Ectodermal cell (in vitro differentiated cells): Measurements from ENCODE around the gene CTDSPL.
"Not testable (repeated sequence)": the region's sequence is repeated elsewhere in the genome, so short reads cannot be mapped to it uniquely, and the experiment has no call there.

Source experiments
- H3K27ac ChIP-seq: 2 replicates; pipeline ENCODE4 v1.7.0; 2013; ENCODE audit warnings: mild to moderate bottlenecking, low read depth, low read length; ENCODE audit not compliant: insufficient read depth, poor library complexity, severe bottlenecking
- H3K27me3 ChIP-seq: 2 replicates; pipeline ENCODE4 v1.7.0; 2013; ENCODE audit warnings: mild to moderate bottlenecking, low read length; ENCODE audit not compliant: insufficient read depth, control insufficient read depth, poor library complexity, severe bottlenecking
- H3K36me3 ChIP-seq: one replicate; pipeline ENCODE4 v1.7.0; 2013; ENCODE audit warnings: low read length; ENCODE audit not compliant: control insufficient read depth, insufficient read depth
- H3K4me1 ChIP-seq: one replicate; pipeline ENCODE4 v1.7.0; 2013; ENCODE audit warnings: low read length; ENCODE audit not compliant: control insufficient read depth, insufficient read depth
- H3K4me3 ChIP-seq: 2 replicates; pipeline ENCODE4 v1.7.0; 2013; ENCODE audit warnings: low read depth, low read length, control low read depth; ENCODE audit not compliant: insufficient read depth
- H3K9me3 ChIP-seq: 2 replicates; pipeline ENCODE4 v1.7.0; 2013; ENCODE audit warnings: mild to moderate bottlenecking, low read length, moderate library complexity; ENCODE audit not compliant: control insufficient read depth
- WGBS, 2 experiments: methylation state at CpG; one replicate each; pipeline ENCODE4 v1.1.7; 2013; ENCODE audit warnings: missing lambda C conversion rate in 2 of 2; 5-methylcytosine and 5-hydroxymethylcytosine counted together

Gene CTDSPL

DNA sequence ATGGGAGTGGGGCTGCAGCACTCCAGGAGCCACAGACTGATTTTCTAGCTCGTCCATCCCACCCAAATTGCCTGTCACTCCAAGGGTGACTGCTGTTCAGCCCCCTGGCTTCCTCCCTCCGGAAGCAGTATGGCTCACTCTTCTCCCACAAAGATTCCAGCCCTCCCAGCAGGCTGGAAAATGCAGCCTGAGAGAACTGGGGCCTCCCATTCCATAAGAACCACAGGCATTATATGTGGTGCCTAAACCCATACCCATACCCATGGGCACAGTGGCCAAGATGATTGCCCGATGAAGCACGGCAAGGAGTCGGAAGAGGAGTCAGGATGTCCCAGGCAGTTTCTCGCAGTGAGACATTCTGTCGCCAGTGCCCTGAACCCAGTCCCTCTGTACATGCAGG is 122.9 kb downstream of the CTDSPL start:
- no peaks in the 10 kb centered on the region for H3K27me3 ChIP-seq
- H3K36me3 ChIP-seq: peaks cover 4% of the 10 kb centered on the region
- H3K9me3 ChIP-seq: no peaks in the 10 kb centered on the region
- no peaks in the 10 kb centered on the region for H3K4me1 ChIP-seq
- 84% methylated on average over 7 of the region's 7 CpGs for WGBS, 2 experiments
- no peak overlapping the region for H3K27ac ChIP-seq
- no peak overlapping the region for H3K4me3 ChIP-seq

DNA sequence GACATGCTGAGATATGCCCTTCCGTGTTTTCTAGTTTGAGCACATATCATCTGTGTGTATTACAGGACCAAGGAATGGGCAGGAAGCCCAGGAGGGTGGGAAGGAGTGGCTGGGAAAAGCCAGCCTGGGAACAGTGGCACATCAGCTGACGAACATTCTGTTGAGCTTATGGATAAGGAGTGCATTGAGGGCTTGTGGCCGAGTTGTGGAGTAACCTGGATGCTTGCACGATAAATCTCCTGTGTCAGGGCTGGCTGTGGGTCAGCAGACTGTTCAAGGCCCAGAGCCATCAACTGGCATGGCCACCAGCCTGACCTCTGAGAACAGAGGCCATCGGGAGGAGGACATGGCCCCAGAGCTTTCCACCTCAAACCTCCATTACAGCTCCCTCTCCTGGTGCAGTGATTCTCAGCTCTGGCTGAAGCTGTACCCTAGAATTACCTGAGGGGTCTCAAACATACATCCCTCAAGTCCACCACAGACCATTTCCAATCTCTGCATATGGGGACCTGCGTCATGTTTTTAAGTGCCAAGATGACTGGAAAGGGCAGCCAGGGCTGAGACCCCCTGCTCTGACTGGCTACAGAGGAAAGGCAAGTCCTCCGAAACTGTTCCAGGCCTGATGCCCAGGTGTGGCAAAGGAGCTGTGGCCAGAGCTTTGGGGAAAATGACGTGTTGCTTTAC is 124.1 kb downstream of the CTDSPL start:
- H3K27ac ChIP-seq: no peak overlapping the region
- no peaks in the 10 kb centered on the region for H3K9me3 ChIP-seq
- H3K36me3 ChIP-seq: peaks cover 4% of the 10 kb centered on the region
- H3K27me3 ChIP-seq: no peaks in the 10 kb centered on the region
- H3K4me3 ChIP-seq: no peak overlapping the region
- H3K4me1 ChIP-seq: no peaks in the 10 kb centered on the region
- WGBS, 2 experiments: 89 to 91% methylated on average over 8 of the region's 8 CpGs

DNA sequence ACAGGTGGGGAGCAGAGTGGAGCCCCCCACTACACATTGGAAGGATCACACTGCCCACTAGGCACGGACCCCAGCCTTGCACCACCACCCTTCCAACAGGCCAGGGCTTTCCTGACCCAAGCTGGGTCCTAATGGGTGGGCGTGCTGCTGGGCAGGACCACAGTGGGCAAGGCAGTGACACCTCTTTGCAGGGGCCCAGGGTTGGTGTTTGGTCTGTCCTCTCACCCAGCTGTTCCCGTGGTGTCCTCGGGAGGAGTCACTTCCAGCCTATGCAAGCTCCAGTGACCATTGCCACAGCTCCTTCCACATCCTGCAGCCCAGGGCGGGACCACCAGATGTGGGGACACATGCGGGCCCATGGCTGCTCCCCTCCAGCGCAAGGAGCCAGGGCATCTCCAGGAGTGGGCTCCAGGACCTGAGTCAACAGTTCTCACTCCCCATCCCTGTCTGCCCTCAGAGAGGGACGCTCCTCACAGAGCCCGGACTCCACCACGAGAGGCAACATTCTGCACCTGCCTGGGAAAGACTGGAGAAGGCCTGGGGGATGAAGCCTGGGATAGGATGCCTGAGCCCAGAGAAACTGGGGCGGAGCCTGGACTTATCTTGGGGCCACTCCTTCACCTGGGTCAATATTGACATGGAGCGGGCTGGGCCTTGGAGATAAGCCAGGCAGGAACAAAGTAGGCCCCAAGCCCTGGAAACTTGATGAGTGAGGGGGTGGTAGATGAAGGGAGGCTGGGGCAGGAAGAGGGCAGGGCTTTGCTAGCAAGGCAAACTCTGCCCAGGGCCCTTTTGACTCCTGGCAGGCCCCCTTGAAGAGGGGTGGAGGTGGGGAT is 125.0 kb downstream of the CTDSPL start:
- WGBS, 2 experiments: 85 to 86% methylated on average over 12 of the region's 12 CpGs
- no peaks in the 10 kb centered on the region for H3K4me1 ChIP-seq
- H3K36me3 ChIP-seq: no peaks in the 10 kb centered on the region

DNA sequence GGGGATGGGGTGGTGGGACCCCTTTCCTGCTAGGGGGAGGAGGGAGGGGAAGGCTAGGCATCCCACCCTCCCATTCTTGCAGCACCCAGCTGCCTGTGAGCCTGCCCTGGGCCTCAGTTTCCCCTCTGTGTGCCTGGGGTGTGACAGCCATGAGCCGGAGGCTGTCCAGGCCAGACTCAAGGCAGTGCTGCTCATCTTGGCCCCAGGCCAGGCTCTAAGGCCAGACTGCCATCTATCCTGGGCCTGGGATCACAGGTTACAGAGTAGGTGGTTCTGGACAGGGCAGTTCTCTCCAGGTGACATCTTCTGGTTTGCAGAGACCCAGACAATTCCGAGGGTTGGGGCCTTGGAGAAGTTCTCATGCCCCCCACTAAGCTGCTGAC is 125.6 kb downstream of the CTDSPL start:
- Histone ChIP-seq H3K27me3 (no peaks in the 10 kb centered on the region), H3K27ac (no peak overlapping the region), H3K9me3 (no peaks in the 10 kb centered on the region), H3K4me1 (no peaks in the 10 kb centered on the region), H3K4me3 (no peak overlapping the region), H3K36me3 (no peaks in the 10 kb centered on the region)
- 93 to 96% methylated on average over 2 of the region's 2 CpGs for whole genome bisulfite sequencing, 2 experiments

More for the DNA sequence above, 125.0 kb downstream of the CTDSPL start:
- no peaks in the 10 kb centered on the region for H3K27me3 ChIP-seq
- no peak overlapping the region for H3K4me3 ChIP-seq
- no peaks in the 10 kb centered on the region for H3K9me3 ChIP-seq
- H3K27ac ChIP-seq: no peak overlapping the region

DNA sequence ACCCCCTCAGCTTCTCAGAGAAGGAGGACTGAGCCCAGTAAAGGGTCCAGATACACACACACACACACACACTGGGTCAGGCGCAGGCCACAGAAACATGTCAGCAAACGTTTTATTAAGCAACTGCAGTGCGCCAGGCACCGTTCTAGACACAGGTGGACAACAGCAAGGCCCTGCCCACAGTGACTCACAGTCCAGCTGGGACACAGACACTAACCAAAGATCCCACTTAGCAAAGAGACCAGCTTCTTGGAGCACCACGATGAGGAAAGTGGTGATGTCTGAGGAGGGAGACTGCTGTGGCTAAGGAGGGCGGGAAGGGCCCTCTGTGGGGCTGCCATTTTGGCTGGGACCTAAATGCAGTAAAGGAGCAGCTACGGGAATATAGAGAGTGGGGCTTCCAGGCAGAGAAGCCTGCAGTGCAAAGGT is 126.1 kb downstream of the CTDSPL start:
- Histone ChIP-seq H3K36me3 (no peaks in the 10 kb centered on the region), H3K27me3 (no peaks in the 10 kb centered on the region), H3K4me1 (no peaks in the 10 kb centered on the region), H3K27ac (no peak overlapping the region), H3K9me3 (no peaks in the 10 kb centered on the region), H3K4me3 (no peak overlapping the region)
- 90 to 93% methylated on average over 7 of the region's 7 CpGs for WGBS, 2 experiments

DNA sequence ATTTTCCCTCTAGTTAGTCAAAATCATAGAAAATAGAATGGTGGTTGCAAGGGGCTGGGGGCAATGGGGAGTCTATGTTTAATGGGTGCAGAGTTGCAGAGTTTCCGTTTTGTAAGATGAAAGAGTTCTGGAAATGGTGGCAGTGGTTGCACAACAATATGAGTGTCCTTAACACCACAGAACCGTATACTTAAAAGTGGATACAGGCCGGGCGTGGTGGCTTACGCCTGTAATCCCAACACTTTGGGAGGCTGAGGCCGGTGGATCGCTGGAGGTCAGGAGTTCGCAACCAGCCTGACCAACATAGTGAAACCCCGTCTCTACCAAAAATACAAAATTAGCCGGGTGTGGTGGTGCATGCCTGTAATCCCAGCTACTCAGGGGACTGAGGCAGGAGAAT is 126.7 kb downstream of the CTDSPL start:
- H3K27me3 ChIP-seq, H3K4me1 ChIP-seq, H3K9me3 ChIP-seq, H3K36me3 ChIP-seq, H3K27ac ChIP-seq, H3K4me3 ChIP-seq: not testable (repeated sequence)
- 94 to 97% methylated on average over 10 of the region's 10 CpGs for WGBS, 2 experiments

DNA sequence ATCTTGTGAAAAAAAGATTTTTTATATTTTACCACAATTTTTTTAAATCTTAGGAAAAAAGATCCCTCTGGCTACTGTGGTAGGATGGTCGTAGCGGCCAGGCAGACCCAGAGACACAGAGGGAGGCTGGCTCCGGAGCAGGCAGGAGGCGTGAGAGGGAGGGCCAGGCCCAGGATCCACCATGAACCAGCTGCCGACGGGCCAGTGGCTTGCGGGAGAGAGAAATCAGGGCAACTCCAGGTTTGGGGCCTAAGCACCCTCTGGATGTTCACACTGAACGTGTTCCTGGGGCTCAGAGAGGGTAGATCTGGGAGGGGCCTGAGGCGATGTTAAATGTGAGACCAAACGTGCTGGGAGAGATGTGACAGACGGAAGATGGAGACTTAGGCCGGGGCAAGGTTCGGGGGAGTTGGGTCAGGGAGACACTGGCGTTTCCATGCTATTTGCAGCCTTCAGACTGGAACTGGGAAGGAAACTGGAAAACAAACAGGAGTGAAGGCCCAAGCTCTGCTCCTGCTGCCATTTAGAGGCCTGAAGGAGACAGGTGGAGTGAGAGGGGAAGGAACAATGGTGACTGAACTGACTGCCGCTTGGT is 127.3 kb downstream of the CTDSPL start:
- Histone ChIP-seq H3K27ac (no peak overlapping the region), H3K36me3 (no peaks in the 10 kb centered on the region), H3K4me1 (no peaks in the 10 kb centered on the region), H3K27me3 (peaks cover 4% of the 10 kb centered on the region), H3K9me3 (no peaks in the 10 kb centered on the region), H3K4me3 (no peak overlapping the region)
- WGBS, 2 experiments: 87 to 90% methylated on average over 15 of the region's 15 CpGs

DNA sequence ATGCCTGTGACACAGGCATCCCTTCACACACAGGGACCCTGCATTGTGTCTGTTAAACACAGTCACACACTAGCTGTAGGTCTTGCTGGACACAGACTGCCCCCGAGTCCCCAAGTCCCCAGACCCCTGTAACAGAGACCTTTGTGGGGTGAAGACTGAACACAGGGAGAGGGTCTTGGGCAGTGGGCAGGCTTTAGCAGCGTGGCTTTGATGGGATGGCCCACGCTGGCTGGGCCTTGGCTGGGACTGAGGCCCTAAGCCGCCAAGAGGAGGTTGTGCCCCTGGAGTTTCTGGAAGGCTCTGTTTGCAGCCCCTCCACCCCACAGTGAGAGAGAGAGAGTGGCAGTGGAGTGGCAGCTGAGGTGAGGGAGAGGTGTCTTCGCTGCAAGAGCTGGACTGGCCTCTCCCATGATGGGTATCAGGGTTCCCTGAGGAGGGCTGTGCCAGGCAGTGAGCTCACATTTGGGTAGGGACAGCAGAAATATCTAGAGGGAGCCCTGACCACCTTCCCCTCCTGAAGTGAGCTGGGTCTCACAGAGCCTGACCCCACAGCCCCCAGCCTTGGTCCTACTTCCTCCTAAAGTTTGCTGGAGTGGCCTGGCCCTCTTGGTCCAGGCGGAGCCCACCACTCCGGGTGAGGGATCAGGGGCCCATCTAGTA is 128.3 kb downstream of the CTDSPL start:
- no peaks in the 10 kb centered on the region for H3K36me3 ChIP-seq
- no peak overlapping the region for H3K27ac ChIP-seq
- no peak overlapping the region for H3K4me3 ChIP-seq
- H3K27me3 ChIP-seq: peaks cover 4% of the 10 kb centered on the region
- 93 to 94% methylated on average over 7 of the region's 7 CpGs for WGBS, 2 experiments
- H3K9me3 ChIP-seq: no peaks in the 10 kb centered on the region
- H3K4me1 ChIP-seq: no peaks in the 10 kb centered on the region

DNA sequence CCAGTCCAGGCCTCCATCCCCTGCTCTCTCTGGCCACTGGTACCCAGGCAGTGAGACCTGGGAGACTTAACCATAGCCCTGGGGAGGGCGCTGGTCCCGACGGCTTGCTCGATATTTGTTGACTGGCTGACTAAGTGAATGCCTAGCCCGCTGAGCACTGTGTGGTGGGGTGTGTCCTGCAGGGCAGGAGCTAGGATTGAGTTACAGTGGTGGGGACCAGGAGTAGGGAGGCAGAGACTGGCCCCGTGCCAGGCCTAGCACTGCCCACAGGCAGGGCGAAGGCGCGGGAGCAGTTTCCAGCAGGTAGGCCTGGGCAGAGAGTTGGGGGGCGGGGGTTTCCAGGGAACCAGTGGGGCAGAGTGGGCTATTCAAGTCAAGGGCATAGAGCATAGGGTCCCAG is 128.8 kb downstream of the CTDSPL start, which contains the start of gene VILL:
TSS of gene VILL (plus strand) at position 260 of the 400 bp plus-strand sequence. CDS start 2,887 bp downstream, outside the sequence.
- H3K4me1 ChIP-seq: no peaks in the 10 kb centered on the region
- H3K4me3 ChIP-seq: no peak within 1 kb of the TSS
- H3K27me3 ChIP-seq: peaks cover 4% of the 10 kb centered on the region
- no peaks in the 10 kb centered on the region for H3K9me3 ChIP-seq
- 89 to 91% methylated on average over 10 of the region's 10 CpGs for WGBS, 2 experiments
- no peak within 1 kb of the TSS for H3K27ac ChIP-seq
- H3K36me3 ChIP-seq: no peaks in the 10 kb centered on the region

DNA sequence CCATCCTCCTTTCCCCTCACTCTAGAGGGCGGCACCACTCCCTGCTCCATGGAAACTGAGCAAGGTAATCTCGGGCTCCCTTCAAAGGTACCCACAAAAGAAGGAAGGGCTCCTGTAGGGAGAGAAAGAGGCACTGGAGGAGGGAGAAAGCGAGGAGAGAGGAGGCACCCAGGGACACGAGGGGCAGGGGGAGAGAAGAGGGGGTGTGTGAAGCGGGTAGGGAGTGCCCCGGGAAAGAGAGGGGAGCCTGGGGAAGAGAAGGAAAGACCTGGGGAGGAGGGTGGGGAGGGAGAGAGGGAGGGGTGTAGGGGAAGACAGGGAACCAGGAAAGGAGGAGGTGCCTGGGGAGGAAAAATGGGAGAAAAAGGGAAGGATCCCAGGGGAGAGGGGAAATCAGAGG is 129.4 kb downstream of the CTDSPL start:
- 38 to 49% methylated on average over 6 of the region's 6 CpGs for WGBS, 2 experiments
- Histone ChIP-seq H3K4me1 (no peaks in the 10 kb centered on the region), H3K27me3 (peaks cover 4% of the 10 kb centered on the region), H3K4me3 (no peak overlapping the region), H3K27ac (no peak overlapping the region), H3K36me3 (no peaks in the 10 kb centered on the region), H3K9me3 (no peaks in the 10 kb centered on the region)
